GM18526 (cell line): ENCODE data around the gene CNTNAP4.

Experiments used
- POLR2A ChIP-seq: IDR thresholded peaks from 3 replicates; pipeline ENCODE4 v1.6.1; 2011; ENCODE audit not compliant: insufficient read length; ENCODE audit errors: extremely low read depth

The CNTNAP4 gene

GRCh38 chr16:76490036-76490639, 212.9 kb downstream of the CNTNAP4 start:
- TF ChIP-seq POLR2A: no peak

- no peak for TF ChIP-seq POLR2A
Measured at GRCh38 chr16:76500006-76500405, 222.8 kb downstream of the CNTNAP4 start.

GRCh38 chr16:76502063-76502462, 224.9 kb downstream of the CNTNAP4 start:
- TF ChIP-seq POLR2A: no peak

- no peak for TF ChIP-seq POLR2A
Measured at GRCh38 chr16:76502555-76502954, 225.4 kb downstream of the CNTNAP4 start.

GRCh38 chr16:76503091-76503490, 225.9 kb downstream of the CNTNAP4 start:
- no peak for TF ChIP-seq POLR2A

- no peak for TF ChIP-seq POLR2A
Measured at GRCh38 chr16:76511203-76511602, 234.0 kb downstream of the CNTNAP4 start.

GRCh38 chr16:76518781-76519180, 241.6 kb downstream of the CNTNAP4 start:
- no peak for TF ChIP-seq POLR2A

- TF ChIP-seq POLR2A: no peak
Measured at GRCh38 chr16:76524356-76524755, 247.2 kb downstream of the CNTNAP4 start.

GRCh38 chr16:76524769-76525168, 247.6 kb downstream of the CNTNAP4 start:
- no peak for TF ChIP-seq POLR2A

- no peak for TF ChIP-seq POLR2A
Measured at GRCh38 chr16:76527244-76527643, 250.0 kb downstream of the CNTNAP4 start.

- TF ChIP-seq POLR2A: no peak
Measured at GRCh38 chr16:76529120-76529519, 251.9 kb downstream of the CNTNAP4 start.

GRCh38 chr16:76531236-76531635, 254.0 kb downstream of the CNTNAP4 start:
- TF ChIP-seq POLR2A: no peak

GRCh38 chr16:76532188-76532973, 255.2 kb downstream of the CNTNAP4 start:
- no peak for TF ChIP-seq POLR2A

GRCh38 chr16:76539609-76540008, 262.4 kb downstream of the CNTNAP4 start:
- no peak for TF ChIP-seq POLR2A

- TF ChIP-seq POLR2A: no peak
Measured at GRCh38 chr16:76541070-76541469, 263.9 kb downstream of the CNTNAP4 start.

GRCh38 chr16:76565542-76565941, 288.3 kb downstream of the CNTNAP4 start:
- TF ChIP-seq POLR2A: no peak

- no peak for TF ChIP-seq POLR2A
Measured at GRCh38 chr16:76571755-76572154, 294.6 kb downstream of the CNTNAP4 start.
